Measurements from ENCODE around the gene UBE2E1.

DNA sequence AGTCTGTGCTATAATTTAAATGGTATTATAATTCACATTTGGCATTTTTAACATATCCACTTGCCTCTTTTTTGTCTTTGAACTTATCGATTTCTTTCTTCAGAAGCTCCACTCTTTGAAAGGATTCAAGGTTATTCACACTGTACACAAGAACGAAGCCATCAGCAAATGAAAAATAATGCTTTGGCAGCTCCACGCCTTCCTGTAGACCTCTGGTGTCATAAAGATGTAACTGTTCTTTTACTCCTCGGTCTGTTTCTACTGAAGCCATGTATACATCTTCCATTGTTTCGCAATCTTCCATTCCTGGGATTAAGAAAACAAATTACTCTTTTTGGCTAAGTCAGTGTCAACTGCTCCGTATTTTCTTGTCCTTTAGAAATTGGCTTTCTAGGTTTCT is 95.0 kb downstream of the UBE2E1 start:
- TF ChIP-seq, protein P1, sequence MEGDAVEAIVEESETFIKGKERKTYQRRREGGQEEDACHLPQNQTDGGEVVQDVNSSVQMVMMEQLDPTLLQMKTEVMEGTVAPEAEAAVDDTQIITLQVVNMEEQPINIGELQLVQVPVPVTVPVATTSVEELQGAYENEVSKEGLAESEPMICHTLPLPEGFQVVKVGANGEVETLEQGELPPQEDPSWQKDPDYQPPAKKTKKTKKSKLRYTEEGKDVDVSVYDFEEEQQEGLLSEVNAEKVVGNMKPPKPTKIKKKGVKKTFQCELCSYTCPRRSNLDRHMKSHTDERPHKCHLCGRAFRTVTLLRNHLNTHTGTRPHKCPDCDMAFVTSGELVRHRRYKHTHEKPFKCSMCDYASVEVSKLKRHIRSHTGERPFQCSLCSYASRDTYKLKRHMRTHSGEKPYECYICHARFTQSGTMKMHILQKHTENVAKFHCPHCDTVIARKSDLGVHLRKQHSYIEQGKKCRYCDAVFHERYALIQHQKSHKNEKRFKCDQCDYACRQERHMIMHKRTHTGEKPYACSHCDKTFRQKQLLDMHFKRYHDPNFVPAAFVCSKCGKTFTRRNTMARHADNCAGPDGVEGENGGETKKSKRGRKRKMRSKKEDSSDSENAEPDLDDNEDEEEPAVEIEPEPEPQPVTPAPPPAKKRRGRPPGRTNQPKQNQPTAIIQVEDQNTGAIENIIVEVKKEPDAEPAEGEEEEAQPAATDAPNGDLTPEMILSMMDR (conservative IDR thresholded peaks at IDR 0.05; ENCODE audit: low read depth in 2 of 2) = no peak
- TF ChIP-seq POLR2AphosphoS5 (IDR thresholded peaks at IDR 0.05; ENCODE audit: low read depth) = no peak
- TF ChIP-seq STAT1 (IDR thresholded peaks at IDR 0.05; ENCODE audit: unreplicated experiment) = no peak

Data from GM23338 (cell line).